Right cardiac atrium (tissue), 5 donors: ENCODE measurements around the gene PDE4D. TPM values are rescaled to one million over a fixed set of nuclear protein-coding genes. Genes with fewer than 3 reads are reported as not detected.

ENCODE experiments used
- ATAC-seq, 2 donors: fragments of 200-7000 bp; cut with Tn5 transposase; one replicate each; pipeline versions ENCODE4 v1.8.0 to v1.9.1; 2020; ENCODE audit warnings: moderate library complexity in 2 of 2, mild to moderate bottlenecking in 1 of 2
- DNase-seq, 3 donors: peaks; one replicate each; pipeline ENCODE4 v3.0.0-alpha.2; 2020
- H3K27ac ChIP-seq: one replicate; pipeline ENCODE4 v1.5.1; 2013; ENCODE audit warnings: mild to moderate bottlenecking, low read length, control low read depth, moderate library complexity
- H3K27me3 ChIP-seq: one replicate; pipeline ENCODE4 v1.6.1; 2013; ENCODE audit not compliant: control insufficient read depth, insufficient read depth
- H3K4me1 ChIP-seq: one replicate; pipeline ENCODE4 v1.6.1; 2013; ENCODE audit warnings: low read length; ENCODE audit not compliant: control insufficient read depth, insufficient read depth
- H3K4me3 ChIP-seq: one replicate; pipeline ENCODE4 v1.5.1; 2013; ENCODE audit warnings: low read length, control low read depth
- H3K9me3 ChIP-seq: one replicate; pipeline ENCODE4 v1.6.1; 2013; ENCODE audit warnings: low read length; ENCODE audit not compliant: control insufficient read depth
- WGBS: extraction: QIAGEN DNeasy Blood & Tissue Kit; methylation state at CpG from one replicate; pipeline ENCODE4 v1.1.7; 2013; 5-methylcytosine and 5-hydroxymethylcytosine counted together
- intact Hi-C, 4 donors: fragments of 100-400 bp; cut with DNase I; formaldehyde crosslinking; loops; one replicate each; pipeline versions ENCODE4 v1.11.0 to v1.14.0; 2022 to 2023
- polyA plus RNA-seq: library from polyadenylated mRNA; stranded (reverse); fragments of 200-250 nt; gene quantifications from one replicate; pipeline ENCODE4 v1.2.3, GENCODE V29; 2013
- total RNA-seq, 4 donors: library from RNA; stranded (reverse); fragmentation: NEBNext Ultra II Directional; extraction: Animal tissue kit (Norgen Biotek cat#: 25700); gene quantifications; one replicate each; pipeline ENCODE4 v1.2.1, GENCODE V29; 2021
- donor health status: healthy with polysubstance abuse.
- donor health status: DM: no; HTN: yes; CAD: no.
- donor health status: DM: no; HTN: no; CAD: no.
- donor health status: DM: no; HTN: yes; CAD: no; lungs with severe emphysema.
- donor health status: DM: yes; HTN: yes; CAD: no.

PDE4D gene
- total and polyA plus RNA-seq, 5 donors = 13.2 to 104 (median 38.8) TPM

- H3K4me1 ChIP-seq = peaks cover 3% of the 10 kb centered on the region
- WGBS = 98% methylated on average over 1 of the region's 1 CpG
- ATAC-seq = no peak
- no peaks in the 10 kb centered on the region for H3K27me3 ChIP-seq
- no peak for DNase-seq
- no peaks in the 10 kb centered on the region for H3K9me3 ChIP-seq
- no peak overlapping the region for H3K27ac ChIP-seq
- no peak overlapping the region for H3K4me3 ChIP-seq
- intact Hi-C loops = no loop called here
These were observed 680.9 kb downstream of the PDE4D start for GRCh38 chr5:59212596-59212995.

DNA sequence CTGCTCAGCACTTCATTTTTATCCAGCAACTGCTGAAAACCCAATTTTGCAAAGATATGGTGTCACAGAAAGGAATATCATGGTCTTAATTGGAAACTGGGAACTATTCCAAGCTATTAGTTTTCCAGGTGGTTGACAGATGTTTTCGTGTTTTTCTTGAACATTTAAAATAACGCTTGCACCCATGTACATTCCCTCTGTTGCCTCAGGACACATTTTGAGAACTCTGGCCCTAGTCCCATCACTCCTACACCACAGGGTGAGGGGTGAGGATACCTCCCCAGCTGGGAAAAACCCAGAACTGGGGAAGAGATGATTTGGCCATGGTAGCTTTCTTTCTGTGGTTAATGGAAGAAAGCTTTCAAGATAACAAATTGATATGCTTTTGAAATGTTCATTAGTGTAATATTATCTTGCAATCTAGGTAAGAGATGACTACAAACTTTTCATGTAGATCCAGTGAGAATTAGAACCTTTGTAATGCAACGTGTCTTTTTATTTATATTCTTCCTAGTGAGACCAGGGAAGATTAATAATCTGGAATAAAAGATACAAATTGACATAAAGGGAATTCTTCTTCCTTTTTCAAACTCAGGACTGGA, 683.7 kb downstream of the PDE4D start:
- peaks cover 9% of the 10 kb centered on the region for H3K4me1 ChIP-seq

DNA sequence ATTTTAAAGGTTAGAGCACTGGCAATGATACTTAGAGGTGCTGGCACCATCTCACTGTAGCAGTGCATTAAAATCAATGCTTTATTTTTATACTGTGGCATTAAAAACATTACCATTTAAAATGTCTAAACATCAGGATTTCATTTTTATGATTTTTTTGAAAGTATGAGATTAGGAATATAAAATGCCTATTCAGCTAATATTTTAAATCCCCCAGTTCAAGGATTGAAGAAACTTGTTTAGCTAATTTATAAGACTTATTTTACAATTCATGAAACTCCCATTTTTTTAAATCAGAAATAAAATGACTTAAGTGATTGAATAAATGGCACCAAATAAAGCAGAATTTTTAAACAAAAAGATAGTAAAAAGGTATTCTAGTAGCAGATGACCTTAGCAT, 685.1 kb downstream of the PDE4D start:
- intact Hi-C loops = no loop called here
- peaks cover 10% of the 10 kb centered on the region for H3K4me1 ChIP-seq
- H3K4me3 ChIP-seq = no peak overlapping the region
- no peak for ATAC-seq
- no peak for DNase-seq
- no peaks in the 10 kb centered on the region for H3K9me3 ChIP-seq
- no peaks in the 10 kb centered on the region for H3K27me3 ChIP-seq
- no peak overlapping the region for H3K27ac ChIP-seq

More for the DNA sequence above, 683.7 kb downstream of the PDE4D start:
- intact Hi-C loops = no loop called here
- Histone ChIP-seq H3K4me3 (no peak overlapping the region), H3K27ac (no peak overlapping the region), H3K9me3 (no peaks in the 10 kb centered on the region), H3K27me3 (no peaks in the 10 kb centered on the region)
- no peak for ATAC-seq
- no peak for DNase-seq
- WGBS = 49% methylated on average over 3 of the region's 3 CpGs

GRCh38 chr5:59207401-59207800, 686.1 kb downstream of the PDE4D start:
- DNase-seq (no peak), ATAC-seq (no peak)
- WGBS = 78% methylated on average over 1 of the region's 1 CpG
- Histone ChIP-seq H3K4me3 (no peak overlapping the region), H3K9me3 (no peaks in the 10 kb centered on the region), H3K27ac (no peak overlapping the region), H3K4me1 (peaks cover 10% of the 10 kb centered on the region), H3K27me3 (no peaks in the 10 kb centered on the region)
- intact Hi-C loops = no loop called here

DNA sequence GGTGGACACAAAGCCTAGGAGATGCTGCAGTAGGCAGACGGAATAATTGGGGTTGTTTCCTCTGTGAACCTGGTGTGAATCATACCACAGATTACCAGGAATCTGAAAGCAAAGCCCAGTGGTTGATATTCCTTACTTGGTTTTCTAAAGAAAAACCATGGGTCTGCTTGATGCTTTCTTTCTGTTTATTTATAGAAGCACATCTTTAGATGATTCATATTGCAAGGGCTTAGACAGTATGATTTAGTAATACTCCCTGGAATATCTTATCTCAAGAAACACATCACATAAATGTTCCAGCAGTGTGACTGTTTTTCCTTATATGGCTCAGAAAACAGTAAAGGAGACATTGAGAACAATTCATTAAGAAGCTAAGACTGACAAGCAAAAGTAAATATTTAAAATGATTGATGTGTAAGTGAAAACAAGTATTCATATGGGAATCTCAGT, 687.4 kb downstream of the PDE4D start:
- intact Hi-C loops = no loop called here
- H3K4me1 ChIP-seq = peaks cover 10% of the 10 kb centered on the region

GRCh38 chr5:59204114-59204897, 689.2 kb downstream of the PDE4D start:
- DNase-seq (no peak), ATAC-seq (no peak)
- Histone ChIP-seq H3K4me3 (no peak overlapping the region), H3K27me3 (no peaks in the 10 kb centered on the region), H3K9me3 (no peaks in the 10 kb centered on the region), H3K4me1 (peaks cover 7% of the 10 kb centered on the region), H3K27ac (peak overlapping the region; percentile 45)
- WGBS = 72% methylated on average over 5 of the region's 5 CpGs
- intact Hi-C loops = no loop called here

More for the DNA sequence above, 687.4 kb downstream of the PDE4D start:
- Histone ChIP-seq H3K27me3 (no peaks in the 10 kb centered on the region), H3K27ac (peak overlapping the region; percentile 37), H3K9me3 (no peaks in the 10 kb centered on the region), H3K4me3 (no peak overlapping the region)
- ATAC-seq (peak; percentile 68 to 78), DNase-seq (no peak)
- WGBS = 71% methylated on average over 1 of the region's 1 CpG

GRCh38 chr5:59199868-59200267, 693.7 kb downstream of the PDE4D start:
- intact Hi-C loops = no loop called here
- DNase-seq (no peak), ATAC-seq (no peak)
- Histone ChIP-seq H3K27ac (no peak overlapping the region), H3K4me1 (peaks cover under 1% of the 10 kb centered on the region), H3K27me3 (no peaks in the 10 kb centered on the region), H3K4me3 (no peak overlapping the region), H3K9me3 (no peaks in the 10 kb centered on the region)
- WGBS = 84% methylated on average over 7 of the region's 7 CpGs

DNA sequence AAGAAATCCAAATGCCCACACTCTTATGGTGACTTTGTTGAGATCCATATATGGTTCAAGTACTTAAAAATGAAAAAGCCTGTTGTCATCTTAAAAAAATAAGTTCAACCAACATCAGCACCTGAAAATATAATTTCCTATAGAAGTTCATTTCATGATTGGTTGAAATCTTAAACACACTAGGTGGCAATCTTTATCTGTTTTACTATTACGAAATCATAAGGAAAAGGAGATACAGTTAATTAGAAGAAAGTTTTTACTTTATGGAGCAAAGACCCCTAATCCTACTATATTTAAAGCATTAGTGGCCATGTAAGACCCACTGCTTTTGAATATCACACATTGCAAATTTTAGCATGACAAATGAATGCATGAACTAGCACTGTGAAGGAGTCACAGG, 694.7 kb downstream of the PDE4D start:
- WGBS = 80% methylated on average over 1 of the region's 1 CpG
- DNase-seq = no peak
- Histone ChIP-seq H3K9me3 (no peaks in the 10 kb centered on the region), H3K27ac (no peak overlapping the region), H3K27me3 (no peaks in the 10 kb centered on the region), H3K4me1 (no peaks in the 10 kb centered on the region), H3K4me3 (no peak overlapping the region)
- intact Hi-C loops = no loop called here
- no peak for ATAC-seq

GRCh38 chr5:59198365-59198764, 695.2 kb downstream of the PDE4D start:
- Histone ChIP-seq H3K9me3 (no peaks in the 10 kb centered on the region), H3K27me3 (no peaks in the 10 kb centered on the region), H3K4me3 (no peak overlapping the region), H3K4me1 (no peaks in the 10 kb centered on the region), H3K27ac (no peak overlapping the region)
- DNase-seq (no peak), ATAC-seq (no peak)
- intact Hi-C loops = no loop called here
- 96% methylated on average over 2 of the region's 2 CpGs for WGBS

GRCh38 chr5:59197911-59198310, 695.6 kb downstream of the PDE4D start:
- WGBS = 70% methylated on average over 4 of the region's 4 CpGs
- ATAC-seq = no peak

GRCh38 chr5:59193616-59194319, 699.8 kb downstream of the PDE4D start:
- H3K27ac ChIP-seq = no peak overlapping the region
- no peaks in the 10 kb centered on the region for H3K27me3 ChIP-seq
- ATAC-seq (peak; percentile 65 to 92), DNase-seq (peak; percentile 49 to 51 (median 50))
- 62% methylated on average over 3 of the region's 3 CpGs for WGBS
- H3K4me1 ChIP-seq = no peaks in the 10 kb centered on the region
- no peak overlapping the region for H3K4me3 ChIP-seq
- intact Hi-C loops = no loop called here
- H3K9me3 ChIP-seq = no peaks in the 10 kb centered on the region

More at GRCh38 chr5:59197911-59198310, 695.6 kb downstream of the PDE4D start:
- intact Hi-C loops = no loop called here
- H3K4me1 ChIP-seq = no peaks in the 10 kb centered on the region
- no peak for DNase-seq
- no peak overlapping the region for H3K4me3 ChIP-seq
- no peaks in the 10 kb centered on the region for H3K9me3 ChIP-seq
- H3K27ac ChIP-seq = no peak overlapping the region
- H3K27me3 ChIP-seq = no peaks in the 10 kb centered on the region
